ENCODE measurements around the gene RNGTT.

RNGTT gene

GRCh38 chr6:88614316-88614877 lies 349.0 kb downstream of the RNGTT start:
- in situ Hi-C loops (cut with MboI; ENCODE audit: low sequenced_read_pairs, unreplicated experiment), result no loop called here

GRCh38 chr6:88612631-88613030 lies 350.8 kb downstream of the RNGTT start:
- in situ Hi-C loops (cut with MboI; ENCODE audit: low sequenced_read_pairs, unreplicated experiment), result no loop called here
- no peak for TF ChIP-seq CTCF (IDR thresholded peaks at IDR 0.05; ENCODE audit: borderline replicate concordance, control extremely low read depth, extremely low read depth, insufficient read depth, missing control alignments)
- DNase-seq (ENCODE audit: low spot score), result no peak

More at GRCh38 chr6:88614316-88614877, 349.0 kb downstream of the RNGTT start:
- no peak for TF ChIP-seq CTCF (IDR thresholded peaks at IDR 0.05; ENCODE audit: borderline replicate concordance, control extremely low read depth, extremely low read depth, insufficient read depth, missing control alignments)
- no peak for DNase-seq (ENCODE audit: low spot score)

GRCh38 chr6:88611721-88612120 lies 351.7 kb downstream of the RNGTT start:
- in situ Hi-C loops (cut with MboI; ENCODE audit: low sequenced_read_pairs, unreplicated experiment), result no loop called here
- DNase-seq (ENCODE audit: low spot score), result no peak
- TF ChIP-seq CTCF (IDR thresholded peaks at IDR 0.05; ENCODE audit: borderline replicate concordance, control extremely low read depth, extremely low read depth, insufficient read depth, missing control alignments), result no peak

GRCh38 chr6:88609983-88610382 lies 353.4 kb downstream of the RNGTT start:
- in situ Hi-C loops (cut with MboI; ENCODE audit: low sequenced_read_pairs, unreplicated experiment), result no loop called here
- no peak for DNase-seq (ENCODE audit: low spot score)
- TF ChIP-seq CTCF (IDR thresholded peaks at IDR 0.05; ENCODE audit: borderline replicate concordance, control extremely low read depth, extremely low read depth, insufficient read depth, missing control alignments), result no peak

- no peak for DNase-seq (ENCODE audit: low spot score)
- no peak for TF ChIP-seq CTCF (IDR thresholded peaks at IDR 0.05; ENCODE audit: borderline replicate concordance, control extremely low read depth, extremely low read depth, insufficient read depth, missing control alignments)
- in situ Hi-C loops (cut with MboI; ENCODE audit: low sequenced_read_pairs, unreplicated experiment), result no loop called here
Observed at GRCh38 chr6:88605271-88605670, 358.1 kb downstream of the RNGTT start.

- TF ChIP-seq CTCF (IDR thresholded peaks at IDR 0.05; ENCODE audit: borderline replicate concordance, control extremely low read depth, extremely low read depth, insufficient read depth, missing control alignments), result no peak
- in situ Hi-C loops (cut with MboI; ENCODE audit: low sequenced_read_pairs, unreplicated experiment), result no loop called here
Observed at GRCh38 chr6:88599571-88599970, 363.8 kb downstream of the RNGTT start.

More at GRCh38 chr6:88599571-88599970, 363.8 kb downstream of the RNGTT start:
- no peak for DNase-seq (ENCODE audit: low spot score)

Measured in GM13976 (cell line).